H1 (cell line): Measurements from ENCODE around the gene MAPK8. TPM values are rescaled to one million over a fixed set of nuclear protein-coding genes. Genes with fewer than 3 reads are reported as not detected.
A peak's percentile ranks its signal among the peaks of the same experiment; 100 is the strongest.

Experiments
- CTCF ChIA-PET: fragments of 300-600 bp; sonication (Branson Sonifier 250); formaldehyde crosslinking; loops from one replicate; lab custom pipeline; 2021; ENCODE audit not compliant: partially characterized antibody; lab: Charles Lee
- POLR2A ChIA-PET: fragments of 300-600 bp; sonication (Branson Sonifier 250); formaldehyde crosslinking; loops from one replicate; lab custom pipeline; 2021; ENCODE audit warnings: inconsistent platforms; ENCODE audit not compliant: partially characterized antibody; lab: Charles Lee
- DNase-seq, 2 experiments: peaks; one replicate each; pipeline versions ENCODE4 v3.0.0 to v3.0.0-alpha.2; 2010 to 2022; ENCODE audit warnings: low spot score in 2 of 2, low read depth in 1 of 2, mixed read lengths in 1 of 2
- FAIRE-seq: peaks from 2 replicates; lab custom pipeline; 2011; peaks lifted over from hg19 to GRCh38; lab: Jason Lieb, UNC
- H2AFZ ChIP-seq: 2 replicates; pipeline ENCODE4 v1.8.1; 2012; ENCODE audit warnings: low read length, inconsistent platforms
- H2AK5ac ChIP-seq: 2 replicates; pipeline ENCODE4 v1.6.1; 2013; ENCODE audit warnings: low read depth, low read length
- H2BK120ac ChIP-seq: replicated peaks from 2 replicates; pipeline ENCODE3; 2013; ENCODE audit warnings: low read depth, low read length, inconsistent platforms
- H2BK12ac ChIP-seq: 2 replicates; pipeline ENCODE4 v1.6.1; 2013; ENCODE audit warnings: low read depth, low read length
- H2BK15ac ChIP-seq: 2 replicates; pipeline ENCODE4 v1.6.1; 2013; ENCODE audit warnings: low read length
- H2BK20ac ChIP-seq: 2 replicates; pipeline ENCODE4 v1.6.1; 2013; ENCODE audit warnings: low read length
- H2BK5ac ChIP-seq: 2 replicates; pipeline ENCODE4 v1.6.1; 2013; ENCODE audit warnings: low read depth, low read length
- H3K14ac ChIP-seq: 2 replicates; pipeline ENCODE4 v1.6.1; 2013; ENCODE audit warnings: inconsistent platforms; ENCODE audit not compliant: insufficient read length
- H3K18ac ChIP-seq: 2 replicates; pipeline ENCODE4 v1.6.1; 2013; ENCODE audit warnings: low read length; ENCODE audit errors: extremely low read depth
- H3K23ac ChIP-seq: 2 replicates; pipeline ENCODE4 v1.6.1; 2013; ENCODE audit warnings: inconsistent platforms; ENCODE audit not compliant: insufficient read length
- H3K23me2 ChIP-seq: 2 replicates; pipeline ENCODE4 v1.6.1; 2013; ENCODE audit warnings: low read depth, low read length
- H3K27ac ChIP-seq: 2 replicates; pipeline ENCODE4 v1.6.1; 2011; ENCODE audit warnings: low read depth, low read length, inconsistent platforms
- H3K27me3 ChIP-seq, 4 experiments: replicated peaks in 1 of 4; 1 replicate in 1 of 4; 2 replicates in 3 of 4; pipeline versions ENCODE4 v1.6.1 to v1.8.1; 2011 to 2013; ENCODE audit warnings: low read length in 3 of 4, mild to moderate bottlenecking in 3 of 4, inconsistent platforms in 2 of 4, mixed read lengths in 2 of 4, moderate library complexity in 1 of 4; ENCODE audit not compliant: control insufficient read depth in 3 of 4, insufficient read depth in 3 of 4; ENCODE audit errors: extremely low read depth in 1 of 4
- H3K36me3 ChIP-seq, 4 experiments: 2 replicates each; pipeline versions ENCODE4 v1.6.1 to v1.8.1; 2011 to 2013; ENCODE audit warnings: mild to moderate bottlenecking in 4 of 4, low read length in 3 of 4, moderate library complexity in 2 of 4, control low read depth in 1 of 4, inconsistent platforms in 1 of 4; ENCODE audit not compliant: insufficient read depth in 4 of 4, control insufficient read depth in 2 of 4
- H3K4ac ChIP-seq: replicated peaks from 2 replicates; pipeline ENCODE3; 2013; ENCODE audit warnings: low read length, low read depth, mixed read lengths, inconsistent platforms; ENCODE audit not compliant: insufficient read length
- H3K4me1 ChIP-seq, 4 experiments: replicated peaks in 1 of 4; 1 replicate in 1 of 4; 2 replicates in 3 of 4; pipeline versions ENCODE4 v1.6.1 to v1.8.1; 2011 to 2013; ENCODE audit warnings: low read length in 3 of 4, inconsistent platforms in 2 of 4, mixed read lengths in 1 of 4; ENCODE audit not compliant: insufficient read depth in 4 of 4, control insufficient read depth in 3 of 4
- H3K4me2 ChIP-seq, 2 experiments: 2 replicates each; pipeline versions ENCODE4 v1.6.1 to v1.8.1; 2011 to 2013; ENCODE audit warnings: low read depth in 2 of 2, low read length in 2 of 2, control low read depth in 1 of 2, inconsistent platforms in 1 of 2, mild to moderate bottlenecking in 1 of 2; ENCODE audit not compliant: insufficient read depth in 1 of 2
- H3K4me3 ChIP-seq, 4 experiments: fragments of 200-600, 300-600 bp in 1 of 4; sonication (generic), shearing (Covaris generic), sonication (Bioruptor Twin) in 1 of 4; 2 replicates each; pipeline versions ENCODE4 v1.5.1 to v1.8.1; 2011 to 2016; ENCODE audit warnings: low read length in 4 of 4, low read depth in 3 of 4, control low read depth in 2 of 4, inconsistent platforms in 2 of 4, mild to moderate bottlenecking in 2 of 4, mixed read lengths in 1 of 4, moderate library complexity in 1 of 4; ENCODE audit not compliant: insufficient read depth in 2 of 4; ENCODE audit errors: extremely low read depth in 1 of 4
- H3K56ac ChIP-seq: replicated peaks from 2 replicates; pipeline ENCODE3; 2013; ENCODE audit warnings: low read depth, mild to moderate bottlenecking, mixed read lengths, low read length, inconsistent platforms; ENCODE audit not compliant: insufficient read length
- H3K79me1 ChIP-seq: 2 replicates; pipeline ENCODE4 v1.6.1; 2013; ENCODE audit warnings: low read depth, low read length, control low read depth
- H3K79me2 ChIP-seq, 2 experiments: 2 replicates each; pipeline versions ENCODE4 v1.6.1 to v1.8.1; 2012 to 2013; ENCODE audit warnings: low read length in 2 of 2, mild to moderate bottlenecking in 2 of 2, inconsistent platforms in 1 of 2; ENCODE audit not compliant: insufficient read depth in 2 of 2, control insufficient read depth in 1 of 2
- H3K9ac ChIP-seq, 4 experiments: replicated peaks in 1 of 4; 1 replicate in 1 of 4; 2 replicates in 3 of 4; pipeline versions ENCODE4 v1.6.1 to v1.8.1; 2011 to 2013; ENCODE audit warnings: low read depth in 3 of 4, low read length in 3 of 4, control low read depth in 2 of 4, mild to moderate bottlenecking in 2 of 4, moderate library complexity in 2 of 4, inconsistent platforms in 1 of 4; ENCODE audit errors: extremely low read depth in 1 of 4
- H3K9me3 ChIP-seq, 2 experiments: 2 replicates each; pipeline versions ENCODE4 v1.6.1 to v1.8.1; 2012 to 2013; ENCODE audit warnings: mild to moderate bottlenecking in 2 of 2, moderate library complexity in 2 of 2, control low read depth in 1 of 2, inconsistent platforms in 1 of 2, low read depth in 1 of 2, low read length in 1 of 2, mixed read lengths in 1 of 2; ENCODE audit not compliant: insufficient read depth in 2 of 2
- H4K20me1 ChIP-seq, 2 experiments: replicated peaks in 1 of 2; 2 replicates each; pipeline versions ENCODE3 to v1.8.1; 2011 to 2013; ENCODE audit warnings: inconsistent platforms in 2 of 2, low read length in 2 of 2, mild to moderate bottlenecking in 1 of 2; ENCODE audit not compliant: insufficient read depth in 2 of 2, control insufficient read depth in 1 of 2
- H4K5ac ChIP-seq: 2 replicates; pipeline ENCODE4 v1.6.1; 2013; ENCODE audit warnings: low read length, low read depth, mixed read lengths, inconsistent platforms; ENCODE audit not compliant: insufficient read length
- H4K8ac ChIP-seq: 2 replicates; pipeline ENCODE4 v1.8.0; 2013; ENCODE audit warnings: mild to moderate bottlenecking, moderate library complexity, low read length, inconsistent platforms; ENCODE audit not compliant: insufficient read depth; ENCODE audit errors: extremely low read depth
- H4K91ac ChIP-seq: replicated peaks from 2 replicates; pipeline ENCODE3; 2013; ENCODE audit warnings: low read length, mixed read lengths, inconsistent platforms; ENCODE audit not compliant: insufficient read length
- ASH2L ChIP-seq: fragments of 200-600, 300-600 bp; sonication (generic); IDR thresholded peaks from one replicate; pipeline ENCODE4 v1.7.1; 2017; ENCODE audit warnings: low read length
- BACH1 ChIP-seq: IDR thresholded peaks from 2 replicates; pipeline ENCODE4 v1.6.1; 2012; ENCODE audit warnings: low read length, improper control_type of control experiment
- CHD2 ChIP-seq: IDR thresholded peaks from 2 replicates; pipeline ENCODE4 v1.6.1; 2012; ENCODE audit warnings: low read length, improper control_type of control experiment
- E2F6 ChIP-seq: IDR thresholded peaks from 2 replicates; pipeline ENCODE4 v1.6.1; 2012; ENCODE audit warnings: inconsistent platforms
- EZH2 ChIP-seq: fragments of 200-600 bp; sonication (generic); IDR thresholded peaks from 2 replicates; pipeline ENCODE4 v1.7.1; 2012; ENCODE audit warnings: low read depth, mild to moderate bottlenecking, moderate library complexity, low read length, inconsistent platforms; ENCODE audit not compliant: severe bottlenecking
- FOSL1 ChIP-seq: IDR thresholded peaks from 2 replicates; pipeline ENCODE4 v1.6.1; 2011; ENCODE audit warnings: mild to moderate bottlenecking, low read depth, low read length, moderate library complexity; ENCODE audit not compliant: insufficient read depth
- GTF2F1 ChIP-seq: IDR thresholded peaks from 2 replicates; pipeline ENCODE4 v1.6.1; 2012; ENCODE audit warnings: low read depth, low read length, improper control_type of control experiment, borderline replicate concordance
- PHF8 ChIP-seq: fragments of 200-600 bp; sonication (generic); conservative IDR thresholded peaks from 2 replicates; pipeline ENCODE4 v1.7.1; 2012; ENCODE audit warnings: low read depth, mild to moderate bottlenecking, inconsistent platforms, low read length, moderate library complexity
- RFX5 ChIP-seq: IDR thresholded peaks from 2 replicates; pipeline ENCODE4 v1.6.1; 2011; ENCODE audit warnings: low read depth, low read length, improper control_type of control experiment, borderline replicate concordance
- SAP30 ChIP-seq: fragments of 300-600 bp; sonication (generic); IDR thresholded peaks from 2 replicates; pipeline ENCODE4 v1.7.1; 2012; ENCODE audit warnings: low read length, moderate library complexity, mild to moderate bottlenecking, inconsistent platforms; ENCODE audit not compliant: insufficient read depth, insufficient replicate concordance
- SRF ChIP-seq: IDR thresholded peaks from 2 replicates; pipeline ENCODE4 v1.6.1; 2011; ENCODE audit warnings: mild to moderate bottlenecking, low read depth, low read length, moderate library complexity
- TAF7 ChIP-seq: optimal IDR thresholded peaks from 2 replicates; pipeline ENCODE3; 2011; ENCODE audit warnings: low read depth, mild to moderate bottlenecking, inconsistent platforms, low read length, moderate library complexity, borderline replicate concordance
- YY1 ChIP-seq: IDR thresholded peaks from 2 replicates; pipeline ENCODE4 v1.6.1; 2011; ENCODE audit warnings: low read depth, mild to moderate bottlenecking, low read length
- WGBS, 2 experiments: shearing (Covaris generic) in 1 of 2; methylation state at CpG; one replicate each; pipeline versions ENCODE4 v1.1.6 to v1.1.7; 2013 to 2015; ENCODE audit warnings: low lambda C conversion rate in 2 of 2, mixed read lengths in 2 of 2, inconsistent platforms in 1 of 2, low coverage in 1 of 2, missing lambda C conversion rate in 1 of 2; ENCODE audit not compliant: insufficient replicate concordance in 2 of 2, insufficient coverage in 1 of 2, insufficient read length in 1 of 2; ENCODE audit errors: extremely low coverage in 1 of 2, missing lambda C conversion rate in 1 of 2; 5-methylcytosine and 5-hydroxymethylcytosine counted together
- polyA plus RNA-seq, 7 experiments: library from polyadenylated mRNA; depleted of rRNA in 3 of 7; stranded (reverse) in 5 of 7; unstranded in 2 of 7; fragments of >200 nt in 5 of 7; fragments of 200-250 nt in 2 of 7; gene quantifications; 1 replicate in 5 of 7; 2 replicates in 1 of 7; 4 replicates in 1 of 7; pipeline versions ENCODE4 v1.2.1 to v1.2.3, GENCODE V29; 2011 to 2013; ENCODE audit warnings: missing spikeins in 2 of 7, mixed read lengths in 2 of 7
- total RNA-seq: library from RNA; stranded (reverse); fragmentation: NEBNext Ultra II Directional; extraction: Animal tissue kit (Norgen Biotek cat#: 25700); gene quantifications from 2 replicates; pipeline ENCODE4 v1.2.1, GENCODE V29; 2021

Gene MAPK8
- total and polyA plus RNA-seq, 2 of the 8 experiments (the other 6 are each of a cell fraction or from before 2014, with no cell fraction given) = 23.3 to 71.3 TPM

GRCh38 chr10:48450233-48450740, 143.8 kb downstream of the MAPK8 start:
- Histone ChIP-seq H3K79me1 (no peaks in the 10 kb centered on the region), H3K23me2 (peaks cover 2% of the 10 kb centered on the region; the same call in 1 of the 2 replicates), H2BK12ac (no peak overlapping the region), H3K18ac (no peak overlapping the region), H2BK15ac (no peak overlapping the region), H2BK120ac (no peak overlapping the region), H4K20me1 (peaks cover 3 to 4% of the 10 kb centered on the region in 2 experiments), H3K4me3 (no peak overlapping the region), H3K36me3 (no peaks in the 10 kb centered on the region; a peak in 1 of 8 replicates), H3K9ac (no peak overlapping the region), H3K9me3 (no peaks in the 10 kb centered on the region), H4K8ac (peak overlapping the region; percentile 79; the same call in 1 of the 2 replicates), H3K4me1 (peaks cover 0 to 3% (median 0%) of the 10 kb centered on the region in 4 experiments; a peak in 1 of 7 replicates), H3K14ac (no peak overlapping the region), H3K4me2 (no peak overlapping the region), H3K79me2 (no peaks in the 10 kb centered on the region), H3K27me3 (no peaks in the 10 kb centered on the region), H2AFZ (no peak overlapping the region), H2AK5ac (no peak overlapping the region), H4K91ac (no peak overlapping the region), H2BK20ac (no peak overlapping the region), H3K56ac (no peak overlapping the region), H2BK5ac (no peak overlapping the region), H4K5ac (no peak overlapping the region), H3K27ac (no peak overlapping the region), H3K4ac (no peak overlapping the region), H3K23ac (no peak overlapping the region)
- ChIA-PET CTCF (interaction anchor here (0.7 to 10.9 kb wide), 5 partner anchors 9 to 206 kb away, joined by 3 to 141 read pairs (median 7); no protein-coding TSS in a partner anchor), POLR2A (no interaction called here)
- 96% methylated on average over 35 of the region's 49 CpGs; no CpG with 5 or more reads in 1 of the 2 experiments for WGBS, 2 experiments
- FAIRE-seq (no peak), DNase-seq (peak in 1 of 2 experiments; percentile 42)
- TF ChIP-seq GTF2F1 (no peak), BACH1 (no peak), E2F6 (no peak), FOSL1 (no peak), ASH2L (no peak), SAP30 (no peak), TAF7 (no peak), YY1 (no peak), PHF8 (no peak), SRF (no peak), RFX5 (no peak), CHD2 (no peak), EZH2 (no peak)
